ENCODE measurements around the gene LRRK2. TPM values are rescaled to one million over a fixed set of nuclear protein-coding genes. Genes with fewer than 3 reads are reported as not detected.
"Not testable (repeated sequence)": the region's sequence is repeated elsewhere in the genome, so short reads cannot be mapped to it uniquely, and the experiment has no call there.

The LRRK2 gene
- total RNA-seq, 4 donors from 2014 or later = 3.6 to 20.8 (median 11.1) TPM

DNA sequence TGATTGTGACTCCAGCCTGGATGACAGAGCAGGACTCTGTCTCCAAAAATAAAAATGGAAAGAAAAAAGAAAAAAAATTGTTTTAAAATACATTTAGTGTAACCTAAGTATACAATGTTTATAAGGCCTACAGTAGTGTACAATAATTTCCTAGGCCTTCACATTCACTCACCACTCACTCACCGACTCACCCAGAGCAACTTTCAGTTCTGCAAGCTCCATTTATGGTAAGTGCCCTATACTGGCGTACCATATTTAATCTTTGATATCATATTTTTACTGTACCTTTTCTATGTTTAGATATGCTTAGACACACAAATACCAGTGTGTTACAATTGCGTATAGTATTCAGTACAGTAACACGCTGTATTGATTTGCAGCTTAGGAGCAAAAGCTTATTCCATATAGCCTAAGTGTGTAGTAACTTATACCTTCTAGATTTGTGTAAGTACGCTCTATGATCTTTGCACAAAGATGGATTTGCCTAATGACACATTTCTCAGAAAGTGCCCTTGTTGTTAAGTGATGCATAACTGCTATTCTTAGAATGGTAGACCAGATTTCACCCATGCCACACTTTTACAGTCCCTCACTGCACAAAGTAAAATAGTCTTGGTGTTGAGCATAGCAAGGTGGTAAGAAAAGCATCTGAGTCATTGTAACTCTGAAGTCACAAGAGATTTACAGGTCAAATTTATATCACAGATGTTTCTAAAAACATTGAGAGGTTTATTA, 151.9 kb downstream of the LRRK2 start:
- WGBS = 94% methylated on average over 5 of the region's 5 CpGs
- TF ChIP-seq, protein P1, sequence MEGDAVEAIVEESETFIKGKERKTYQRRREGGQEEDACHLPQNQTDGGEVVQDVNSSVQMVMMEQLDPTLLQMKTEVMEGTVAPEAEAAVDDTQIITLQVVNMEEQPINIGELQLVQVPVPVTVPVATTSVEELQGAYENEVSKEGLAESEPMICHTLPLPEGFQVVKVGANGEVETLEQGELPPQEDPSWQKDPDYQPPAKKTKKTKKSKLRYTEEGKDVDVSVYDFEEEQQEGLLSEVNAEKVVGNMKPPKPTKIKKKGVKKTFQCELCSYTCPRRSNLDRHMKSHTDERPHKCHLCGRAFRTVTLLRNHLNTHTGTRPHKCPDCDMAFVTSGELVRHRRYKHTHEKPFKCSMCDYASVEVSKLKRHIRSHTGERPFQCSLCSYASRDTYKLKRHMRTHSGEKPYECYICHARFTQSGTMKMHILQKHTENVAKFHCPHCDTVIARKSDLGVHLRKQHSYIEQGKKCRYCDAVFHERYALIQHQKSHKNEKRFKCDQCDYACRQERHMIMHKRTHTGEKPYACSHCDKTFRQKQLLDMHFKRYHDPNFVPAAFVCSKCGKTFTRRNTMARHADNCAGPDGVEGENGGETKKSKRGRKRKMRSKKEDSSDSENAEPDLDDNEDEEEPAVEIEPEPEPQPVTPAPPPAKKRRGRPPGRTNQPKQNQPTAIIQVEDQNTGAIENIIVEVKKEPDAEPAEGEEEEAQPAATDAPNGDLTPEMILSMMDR (IDR thresholded peaks at IDR 0.05) = no peak
- TF ChIP-seq POLR2A (IDR thresholded peaks at IDR 0.05) (no peak), POLR2AphosphoS5 (IDR thresholded peaks at IDR 0.05) (no peak), EP300 (IDR thresholded peaks at IDR 0.05) (no peak)
- Histone ChIP-seq H3K4me1 (no peaks in the 10 kb centered on the region), H3K27ac (no peak overlapping the region), H3K9me3 (no peaks in the 10 kb centered on the region), H3K4me3 (no peak overlapping the region), H3K27me3 (no peaks in the 10 kb centered on the region), H3K36me3 (no peaks in the 10 kb centered on the region)
- DNase-seq (ENCODE audit: low spot score in 2 of 2) = no peak

DNA sequence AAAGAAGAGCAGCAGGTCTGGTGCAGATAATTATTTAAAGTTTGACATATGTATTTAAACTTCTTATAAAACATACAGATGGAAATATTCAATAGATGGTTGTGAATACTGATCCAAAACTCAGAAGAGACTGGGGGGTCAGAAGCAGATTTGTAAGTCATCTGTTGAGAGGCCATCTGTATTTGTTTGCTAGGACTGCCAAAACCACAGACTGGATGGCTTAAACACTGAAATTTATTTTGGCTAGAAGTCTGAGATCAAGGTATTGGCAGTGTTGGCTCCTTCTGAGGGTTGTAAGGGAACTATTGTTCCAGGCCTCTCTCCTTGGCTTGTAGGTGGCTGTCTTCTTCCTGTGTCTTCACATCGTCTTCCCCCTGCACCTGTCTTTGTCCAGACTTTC, 153.9 kb downstream of the LRRK2 start:
- TF ChIP-seq EP300 (IDR thresholded peaks at IDR 0.05) (no peak), POLR2A (IDR thresholded peaks at IDR 0.05) (no peak), POLR2AphosphoS5 (IDR thresholded peaks at IDR 0.05) (no peak)
- TF ChIP-seq, protein P1 (IDR thresholded peaks at IDR 0.05) = no peak
- no peaks in the 10 kb centered on the region for H3K27me3 ChIP-seq

DNA sequence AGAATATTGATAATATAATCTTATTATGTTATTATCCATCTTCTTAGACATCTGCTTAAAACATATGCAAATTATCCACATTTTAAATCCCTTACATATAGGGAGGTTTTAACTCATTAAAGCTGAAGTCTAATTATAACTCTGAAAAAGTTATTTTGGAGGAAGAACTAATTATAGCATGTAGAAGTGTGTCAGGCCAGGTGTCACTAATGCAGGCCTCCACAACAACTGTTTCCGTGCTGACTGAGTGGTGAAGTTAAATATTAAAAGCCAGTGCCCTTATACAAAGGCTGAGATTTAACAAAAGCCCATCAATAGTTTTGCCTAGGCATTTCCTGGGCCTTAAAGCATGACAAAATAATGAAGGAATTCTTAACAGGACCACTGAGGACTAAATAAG, 157.4 kb downstream of the LRRK2 start:
- DNase-seq (ENCODE audit: low spot score in 2 of 2) = no peak
- H3K27me3 ChIP-seq = no peaks in the 10 kb centered on the region
- WGBS = 75% methylated on average over 1 of the region's 1 CpG
- TF ChIP-seq POLR2AphosphoS5 (IDR thresholded peaks at IDR 0.05) = no peak
- TF ChIP-seq, protein P1 (IDR thresholded peaks at IDR 0.05) = no peak
- H3K27ac ChIP-seq = no peak overlapping the region
- no peaks in the 10 kb centered on the region for H3K4me1 ChIP-seq
- no peaks in the 10 kb centered on the region for H3K36me3 ChIP-seq
- H3K4me3 ChIP-seq = no peak overlapping the region
- H3K9me3 ChIP-seq = no peaks in the 10 kb centered on the region

More for the DNA sequence above, 153.9 kb downstream of the LRRK2 start:
- Histone ChIP-seq H3K36me3 (no peaks in the 10 kb centered on the region), H3K4me1 (no peaks in the 10 kb centered on the region), H3K9me3 (no peaks in the 10 kb centered on the region), H3K4me3 (no peak overlapping the region), H3K27ac (no peak overlapping the region)
- DNase-seq (ENCODE audit: low spot score in 2 of 2) = no peak
- 67% methylated on average over 1 of the region's 1 CpG for WGBS

DNA sequence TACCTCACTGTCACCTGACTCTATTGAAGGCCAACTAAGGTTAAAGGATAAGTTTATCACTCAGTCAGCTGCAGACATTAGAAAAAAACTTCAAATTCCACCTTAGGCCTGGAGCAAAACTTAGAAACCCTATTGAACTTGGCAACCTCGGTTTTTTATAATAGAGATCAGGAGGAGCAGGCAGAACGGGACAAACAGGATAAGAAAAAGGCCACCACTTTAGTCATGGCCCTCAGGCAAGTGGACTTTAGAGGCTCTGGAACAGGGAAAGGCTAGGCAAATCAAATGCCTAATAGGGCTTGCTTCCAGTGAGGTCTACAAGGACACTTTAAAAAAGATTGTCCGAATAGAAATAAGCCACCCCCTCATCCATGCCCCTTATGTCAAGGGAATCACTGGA, 162.5 kb downstream of the LRRK2 start:
- H3K4me3 ChIP-seq; H3K27me3 ChIP-seq; H3K27ac ChIP-seq; H3K36me3 ChIP-seq; H3K4me1 ChIP-seq; DNase-seq (ENCODE audit: low spot score in 2 of 2); H3K9me3 ChIP-seq: not testable (repeated sequence)
- 52% methylated on average over 3 of the region's 3 CpGs for WGBS

DNA sequence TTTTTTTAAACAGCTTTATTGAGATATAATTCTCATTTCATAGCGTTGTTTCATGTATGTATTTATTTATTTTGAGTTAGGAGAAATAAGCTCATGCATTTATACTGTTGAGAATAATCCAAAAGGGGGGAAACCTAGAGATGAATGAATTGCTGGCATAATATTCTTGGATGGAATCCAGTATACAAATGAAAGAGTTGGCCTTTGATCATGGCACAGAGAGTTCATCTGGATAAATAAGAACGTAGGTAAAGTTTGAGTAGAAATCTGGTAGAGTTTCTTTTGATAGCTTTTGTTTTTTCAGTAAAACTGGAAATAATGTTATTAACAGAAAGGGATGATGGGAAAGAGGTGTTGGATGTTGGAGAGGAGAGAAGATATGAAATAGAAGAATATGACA, 166.2 kb downstream of the LRRK2 start:
- H3K36me3 ChIP-seq = no peaks in the 10 kb centered on the region
- H3K4me3 ChIP-seq = no peak overlapping the region
- no peak overlapping the region for H3K27ac ChIP-seq
- no peaks in the 10 kb centered on the region for H3K9me3 ChIP-seq
- no peaks in the 10 kb centered on the region for H3K4me1 ChIP-seq
- H3K27me3 ChIP-seq = no peaks in the 10 kb centered on the region
- no peak for DNase-seq (ENCODE audit: low spot score in 2 of 2)
- 47% methylated on average over 2 of the region's 2 CpGs for WGBS
- TF ChIP-seq, protein P1 (IDR thresholded peaks at IDR 0.05) = no peak

DNA sequence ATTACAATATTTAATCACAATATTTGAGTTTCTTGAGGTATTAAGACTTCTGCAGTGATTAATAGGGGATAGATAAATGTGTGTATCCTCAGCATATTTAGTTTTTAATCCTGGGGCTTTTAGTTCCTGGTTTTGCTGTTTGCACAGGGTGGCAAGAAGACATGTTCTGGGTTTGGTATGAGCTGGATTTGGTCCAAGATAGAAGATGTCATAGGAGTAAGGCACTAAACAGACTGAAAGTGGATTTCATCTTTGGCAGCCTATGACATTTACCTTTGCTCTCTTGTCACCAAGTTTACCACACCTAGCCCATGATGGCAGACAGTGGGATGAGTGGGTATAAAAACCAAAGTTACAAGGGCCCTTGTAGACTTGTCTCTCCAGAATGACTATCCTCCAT, 168.2 kb downstream of the LRRK2 start:
- H3K9me3 ChIP-seq = no peaks in the 10 kb centered on the region
- H3K36me3 ChIP-seq = no peaks in the 10 kb centered on the region
- TF ChIP-seq POLR2A (IDR thresholded peaks at IDR 0.05) (no peak), EP300 (IDR thresholded peaks at IDR 0.05) (no peak), POLR2AphosphoS5 (IDR thresholded peaks at IDR 0.05) (no peak)
- TF ChIP-seq, protein P1 (IDR thresholded peaks at IDR 0.05) = no peak
- no peak for DNase-seq (ENCODE audit: low spot score in 2 of 2)
- no peaks in the 10 kb centered on the region for H3K4me1 ChIP-seq
- H3K27ac ChIP-seq = no peak overlapping the region
- no peak overlapping the region for H3K4me3 ChIP-seq
- H3K27me3 ChIP-seq = no peaks in the 10 kb centered on the region

Data from suprapubic skin (tissue), 4 donors.